Spleen (tissue), 11 donors: ENCODE measurements around the gene LRRC15. TPM values are rescaled to one million over a fixed set of nuclear protein-coding genes. Genes with fewer than 3 reads are reported as not detected.

ENCODE experiments used
- DNase-seq: peaks from one replicate; pipeline ENCODE4 v3.0.0-alpha.2; 2020
- H3K27ac ChIP-seq, 8 donors: fragments of 200-600 bp; sonication (generic) in 7 of 8; 1 replicate in 4 of 8; 2 replicates in 4 of 8; pipeline versions ENCODE4 v1.5.0 to v1.8.0; 2016 to 2021; ENCODE audit warnings: inconsistent platforms in 4 of 8, mild to moderate bottlenecking in 4 of 8, moderate library complexity in 1 of 8
- H3K27me3 ChIP-seq, 7 donors: fragments of 200-600 bp; sonication (generic) in 6 of 7; replicated peaks in 1 of 7; 1 replicate in 4 of 7; 2 replicates in 3 of 7; pipeline versions ENCODE4 v1.5.0 to v1.8.0; 2016 to 2021; ENCODE audit warnings: inconsistent platforms in 3 of 7, mild to moderate bottlenecking in 1 of 7
- H3K36me3 ChIP-seq, 6 donors: fragments of 200-600 bp; sonication (generic) in 5 of 6; 1 replicate in 4 of 6; 2 replicates in 2 of 6; pipeline versions ENCODE4 v1.5.0 to v1.8.0; 2016 to 2021; ENCODE audit warnings: inconsistent platforms in 2 of 6
- H3K4me1 ChIP-seq, 6 donors: fragments of 200-600 bp; sonication (generic) in 5 of 6; 1 replicate in 3 of 6; 2 replicates in 3 of 6; pipeline versions ENCODE4 v1.5.0 to v1.8.0; 2016 to 2021; ENCODE audit warnings: inconsistent platforms in 3 of 6
- H3K4me3 ChIP-seq, 8 donors: fragments of 200-600 bp; sonication (generic) in 7 of 8; 1 replicate in 4 of 8; 2 replicates in 4 of 8; pipeline versions ENCODE4 v1.5.0 to v1.8.0; 2016 to 2021; ENCODE audit warnings: inconsistent platforms in 4 of 8, mild to moderate bottlenecking in 4 of 8, moderate library complexity in 2 of 8
- H3K9me3 ChIP-seq, 8 donors: fragments of 200-600 bp; sonication (generic) in 7 of 8; 1 replicate in 4 of 8; 2 replicates in 4 of 8; pipeline versions ENCODE4 v1.5.0 to v1.8.0; 2016 to 2021; ENCODE audit warnings: inconsistent platforms in 4 of 8
- CTCF ChIP-seq, 11 experiments: fragments of 200-600 bp in 7 of 11; fragments of 450-650 bp in 4 of 11; sonication (generic) in 4 of 11; IDR thresholded peaks in 8 of 11; conservative IDR thresholded peaks in 3 of 11; 1 replicate in 7 of 11; 2 replicates in 4 of 11; pipeline versions ENCODE4 v1.4.0 to v1.8.0; 2016 to 2021; ENCODE audit warnings: antibody characterized with exemption in 11 of 11, inconsistent platforms in 4 of 11, mild to moderate bottlenecking in 1 of 11
- POLR2A ChIP-seq, 3 donors: fragments of 450-650 bp; IDR thresholded peaks; one replicate each; pipeline ENCODE4 v1.5.1; 2017; ENCODE audit warnings: antibody characterized with exemption in 3 of 3, mild to moderate bottlenecking in 1 of 3
- POLR2AphosphoS5 ChIP-seq, 3 donors: sonication (generic); formaldehyde crosslinking; IDR thresholded peaks; one replicate each; pipeline ENCODE4 v1.5.1; 2017; ENCODE audit warnings: antibody characterized with exemption in 3 of 3
- WGBS, 5 donors: extraction: QIAGEN DNeasy Blood & Tissue Kit in 3 of 5; methylation state at CpG; one replicate each; pipeline versions ENCODE4 v1.1.5 to v1.1.7; 2013 to 2018; 5-methylcytosine and 5-hydroxymethylcytosine counted together
- intact Hi-C: fragments of 100-400 bp; cut with DNase I; formaldehyde crosslinking; loops from one replicate; pipeline ENCODE4 v1.15.0; 2023; ENCODE audit warnings: low total_unique reads
- polyA plus RNA-seq, 3 donors: library from polyadenylated mRNA; stranded (reverse); fragments of 200-250 nt; gene quantifications; one replicate each; pipeline ENCODE4 v1.2.1, GENCODE V29; 2013
- total RNA-seq, 7 donors: library from RNA; depleted of rRNA in 3 of 7; stranded (reverse); fragments of >200 nt in 3 of 7; fragmentation: NEBNext Ultra II Directional in 4 of 7; extraction: Animal tissue kit (Norgen Biotek cat#: 25700) in 4 of 7; gene quantifications; one replicate each; pipeline versions ENCODE4 v1.1.0 to v1.2.1, GENCODE V29; 2016 to 2021
- donor health status: healthy with polysubstance abuse.
- donor health status: DM: no; HTN: no; CAD: no; lungs with moderate emphysema.
- donor health status: DM: no; HTN: no; CAD: no.
- donor health status: Bipolar disorder and iron deficiency.
- donor health status: healthy.
- donor health status: DM: no; HTN: no; CAD: no.
- donor health status: DM: yes; HTN: yes; CAD: no.

Gene LRRC15
- total and polyA plus RNA-seq, 10 donors, result 0.09 to 1.1 (median 0.35) TPM; not detected in 1

DNA sequence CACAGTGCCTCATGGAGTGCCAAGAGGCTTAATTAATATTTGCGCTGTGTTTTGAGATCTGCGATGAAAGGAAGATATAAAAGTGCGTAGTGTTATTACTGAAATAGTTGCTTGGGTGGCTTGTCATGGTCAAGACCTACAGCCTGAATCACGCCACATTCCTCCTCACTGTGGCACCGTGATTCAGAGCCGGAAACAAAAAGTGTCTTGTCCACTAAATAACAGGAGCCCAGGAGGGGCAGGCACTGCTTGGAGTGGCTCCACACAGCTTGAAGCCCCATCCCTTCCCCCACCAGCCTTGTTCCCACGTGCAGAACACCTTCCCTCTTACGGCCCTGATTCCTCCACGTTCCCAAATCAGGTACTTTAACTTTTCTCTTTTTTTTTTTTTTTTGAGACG lies 1.2 kb upstream of the LRRC15 start:
- Histone ChIP-seq H3K36me3 (no peaks in the 10 kb centered on the region), H3K4me3 (no peak overlapping the region), H3K9me3 (no peaks in the 10 kb centered on the region), H3K27ac (no peak overlapping the region), H3K27me3 (peaks cover 0 to 44% (median 0%) of the 10 kb centered on the region in 7 donors), H3K4me1 (peaks cover 0 to 4% (median 0%) of the 10 kb centered on the region in 6 donors)
- intact Hi-C loops, result no loop called here
- TF ChIP-seq POLR2AphosphoS5 (IDR thresholded peaks at IDR 0.05) (no peak), CTCF (IDR thresholded peaks at IDR 0.05 in 8 of 11, conservative IDR thresholded peaks at IDR 0.05 in 3 of 11) (no peak), POLR2A (IDR thresholded peaks at IDR 0.05) (no peak)
- 75 to 90% (median 82%) methylated on average over 9 to 10 of the region's 10 CpGs for whole genome bisulfite sequencing, 5 donors
- no peak for DNase-seq

DNA sequence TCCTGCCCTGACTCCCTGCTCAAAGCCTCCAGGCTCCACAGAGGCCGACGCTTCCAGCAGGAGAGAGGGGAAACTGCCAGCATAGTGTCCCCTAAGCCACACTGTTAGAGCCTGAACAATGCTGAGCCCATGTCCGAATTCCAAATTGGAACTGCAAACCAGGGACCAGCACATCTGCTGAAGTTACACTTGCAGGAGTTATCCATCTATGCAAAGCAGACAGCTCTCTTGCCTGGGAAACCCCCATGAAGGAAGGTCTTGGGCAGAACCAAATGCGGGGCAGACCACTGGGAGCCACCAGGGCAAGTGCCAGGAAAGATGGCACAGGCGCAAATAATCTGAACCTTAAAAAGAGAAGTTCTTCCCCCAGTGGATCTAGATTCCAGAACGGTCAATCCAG lies 625 bp downstream of the LRRC15 start:
- no peak overlapping the region for H3K4me3 ChIP-seq
- 63 to 86% (median 75%) methylated on average over 6 of the region's 6 CpGs for WGBS, 5 donors
- intact Hi-C loops, result no loop called here
- no peak for DNase-seq
- TF ChIP-seq POLR2A (IDR thresholded peaks at IDR 0.05) (no peak), POLR2AphosphoS5 (IDR thresholded peaks at IDR 0.05) (no peak), CTCF (IDR thresholded peaks at IDR 0.05 in 8 of 11, conservative IDR thresholded peaks at IDR 0.05 in 3 of 11) (no peak)
- peaks cover 0 to 40% (median 0%) of the 10 kb centered on the region in 7 donors for H3K27me3 ChIP-seq
- peaks cover 0 to 10% (median 0%) of the 10 kb centered on the region in 6 donors for H3K4me1 ChIP-seq
- H3K36me3 ChIP-seq, result no peaks in the 10 kb centered on the region
- no peaks in the 10 kb centered on the region for H3K9me3 ChIP-seq
- H3K27ac ChIP-seq, result no peak overlapping the region

DNA sequence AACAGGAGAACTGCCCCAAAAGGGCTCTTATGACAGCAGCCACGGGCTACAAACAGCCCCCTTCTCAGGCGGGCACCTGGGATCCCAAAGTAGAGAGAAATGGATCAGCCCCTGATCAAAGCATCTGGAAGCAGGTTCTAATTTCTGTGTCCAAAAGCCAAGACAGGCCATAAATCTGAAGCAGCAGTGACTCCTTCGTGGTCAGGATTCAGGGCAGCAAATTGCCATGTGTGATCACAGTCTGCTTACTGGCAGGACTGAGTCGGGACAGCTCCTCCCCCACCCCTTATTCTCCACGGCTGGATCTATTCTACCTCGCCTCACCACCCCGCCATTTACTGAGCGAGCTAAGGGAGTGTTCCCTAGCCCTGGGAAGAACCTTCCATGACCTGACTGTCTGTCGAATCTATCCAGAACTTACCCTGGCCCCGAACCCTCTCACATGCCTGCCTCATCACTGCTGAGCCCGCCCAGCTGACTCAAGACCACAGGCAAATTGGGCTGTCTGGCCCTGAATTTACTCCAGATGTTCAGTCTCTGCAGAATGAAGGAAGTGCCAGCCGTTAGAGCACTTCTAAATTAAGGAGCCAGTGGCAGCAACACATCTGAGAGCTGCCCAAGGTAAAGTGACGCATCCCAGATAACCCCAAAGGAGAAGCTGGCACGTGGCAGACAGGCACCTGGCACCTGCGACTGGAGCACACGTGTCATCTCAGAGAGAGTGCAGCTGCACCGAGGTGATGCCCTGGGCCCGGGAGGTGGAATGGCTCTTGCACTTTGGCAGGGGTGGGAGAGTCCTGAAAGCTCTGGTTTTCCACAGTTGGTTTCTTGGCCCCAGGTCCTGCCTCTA lies 1.3 kb downstream of the LRRC15 start:
- WGBS, 5 donors, result 55 to 69% (median 62%) methylated on average over 18 of the region's 18 CpGs
- no peak for TF ChIP-seq POLR2A (IDR thresholded peaks at IDR 0.05)
- no peak for TF ChIP-seq CTCF (IDR thresholded peaks at IDR 0.05 in 8 of 11, conservative IDR thresholded peaks at IDR 0.05 in 3 of 11)
- TF ChIP-seq POLR2AphosphoS5 (IDR thresholded peaks at IDR 0.05), result no peak
- H3K9me3 ChIP-seq, result no peaks in the 10 kb centered on the region
- H3K4me1 ChIP-seq, result peaks cover 0 to 10% (median 0%) of the 10 kb centered on the region in 6 donors
- no peak overlapping the region for H3K27ac ChIP-seq
- peaks cover 0 to 40% (median 0%) of the 10 kb centered on the region in 7 donors for H3K27me3 ChIP-seq
- intact Hi-C loops, result no loop called here
- no peaks in the 10 kb centered on the region for H3K36me3 ChIP-seq
- no peak for DNase-seq
- H3K4me3 ChIP-seq, result no peak overlapping the region

GRCh38 chr3:194365978-194366490 lies 3.5 kb downstream of the LRRC15 start:
- TF ChIP-seq POLR2A (IDR thresholded peaks at IDR 0.05), result no peak
- Histone ChIP-seq H3K27me3 (peaks cover 0 to 36% (median 0%) of the 10 kb centered on the region in 7 donors), H3K9me3 (no peaks in the 10 kb centered on the region), H3K4me1 (peaks cover 0 to 10% (median 0%) of the 10 kb centered on the region in 6 donors), H3K27ac (no peak overlapping the region), H3K36me3 (no peaks in the 10 kb centered on the region), H3K4me3 (no peak overlapping the region)
- no peak for DNase-seq
- 75 to 92% (median 80%) methylated on average over 9 to 12 of the region's 12 CpGs for WGBS, 5 donors
- intact Hi-C loops, result no loop called here
